NK-92 treated with Interleukin-12 subunit alpha and Interleukin-12 subunit beta, amount 100 ng/mL, for 24 hours (cell line): ENCODE results near the gene YIPF7.

ENCODE experiments used
- DNase-seq: peaks from one replicate; lab custom pipeline; 2025; lab: John Stamatoyannopoulos, UW

YIPF7 gene

GRCh38 chr4:44651425-44651824, at the start of gene YIPF7:
YIPF7 (minus strand) TSS chr4:44651625; CDS start chr4:44650100, 1,525 bp downstream.
- no peak for DNase-seq

GRCh38 chr4:44701037-44701436, 49.6 kb upstream of the YIPF7 start:
- DNase-seq = no peak

GRCh38 chr4:44700427-44700826, 49.0 kb upstream of the YIPF7 start:
- DNase-seq = no peak

GRCh38 chr4:44684648-44685047, 33.2 kb upstream of the YIPF7 start:
- DNase-seq = no peak

GRCh38 chr4:44679060-44679459, 27.6 kb upstream of the YIPF7 start:
- no peak for DNase-seq

GRCh38 chr4:44678094-44679041, 26.9 kb upstream of the YIPF7 start, which contains the start of gene GUF1:
GUF1 (plus strand) TSS chr4:44678420; CDS start chr4:44678623, 203 bp downstream.
- peak; percentile 79 for DNase-seq

- no peak for DNase-seq
These were observed 23.9 kb upstream of the YIPF7 start for GRCh38 chr4:44675366-44675765.

GRCh38 chr4:44674471-44674870, 23.0 kb upstream of the YIPF7 start:
- DNase-seq = no peak

GRCh38 chr4:44671636-44672035, 20.2 kb upstream of the YIPF7 start:
- no peak for DNase-seq

GRCh38 chr4:44670506-44671199, 19.2 kb upstream of the YIPF7 start:
- no peak for DNase-seq

GRCh38 chr4:44668526-44668925, 17.1 kb upstream of the YIPF7 start:
- DNase-seq = no peak

GRCh38 chr4:44663539-44664263, 12.3 kb upstream of the YIPF7 start:
- DNase-seq = no peak

- no peak for DNase-seq
These were observed 11.2 kb upstream of the YIPF7 start for GRCh38 chr4:44662623-44663005.

GRCh38 chr4:44661940-44662622, 10.7 kb upstream of the YIPF7 start:
- DNase-seq = no peak

GRCh38 chr4:44660396-44660795, 9.0 kb upstream of the YIPF7 start:
- DNase-seq = no peak

- no peak for DNase-seq
These were observed 577 bp upstream of the YIPF7 start for GRCh38 chr4:44652002-44652401.

- DNase-seq = no peak
These were observed 5.3 kb downstream of the YIPF7 start for GRCh38 chr4:44646151-44646550.

GRCh38 chr4:44638091-44638490, 13.3 kb downstream of the YIPF7 start:
- no peak for DNase-seq

- no peak for DNase-seq
These were observed 18.7 kb downstream of the YIPF7 start for GRCh38 chr4:44632733-44633132.

GRCh38 chr4:44632089-44632488, 19.3 kb downstream of the YIPF7 start:
- DNase-seq = no peak

- no peak for DNase-seq
These were observed 22.1 kb downstream of the YIPF7 start for GRCh38 chr4:44629280-44629866.
